A549 (cell line): ENCODE results near the gene GCG.

Experiments used
- CTCF ChIP-seq: fragments of >200 bp; sonication (Bioruptor Twin); formaldehyde crosslinking; IDR thresholded peaks from 3 replicates; pipeline ENCODE4 v1.5.1; 2016
- E2F6 ChIP-seq: IDR thresholded peaks from 2 replicates; pipeline ENCODE4 v1.6.1; 2012; ENCODE audit warnings: low read depth, borderline replicate concordance
- RFX5 ChIP-seq: fragments of 450-650 bp; IDR thresholded peaks from 2 replicates; pipeline ENCODE4 v1.7.1; 2014; ENCODE audit warnings: antibody characterized with exemption, mild to moderate bottlenecking, moderate library complexity
- SMC3 ChIP-seq: fragments of >200 bp; sonication (Bioruptor Twin); formaldehyde crosslinking; IDR thresholded peaks from 3 replicates; pipeline ENCODE4 v1.6.1; 2018; ENCODE audit warnings: inconsistent platforms
- TFCP2L1 ChIP-seq: fragments of 250-450 bp; sonication (Bioruptor Pico); IDR thresholded peaks from 2 replicates; pipeline ENCODE4 v1.5.0; 2021; ENCODE audit warnings: mild to moderate bottlenecking

GRCh38 chr2:162188451-162188850 lies 36.4 kb upstream of the GCG start:
- no peak for TF ChIP-seq TFCP2L1
- TF ChIP-seq RFX5, result no peak
- TF ChIP-seq CTCF, result no peak
- no peak for TF ChIP-seq E2F6
- no peak for TF ChIP-seq SMC3
